ENCODE results near the gene SNRPB.

DNA sequence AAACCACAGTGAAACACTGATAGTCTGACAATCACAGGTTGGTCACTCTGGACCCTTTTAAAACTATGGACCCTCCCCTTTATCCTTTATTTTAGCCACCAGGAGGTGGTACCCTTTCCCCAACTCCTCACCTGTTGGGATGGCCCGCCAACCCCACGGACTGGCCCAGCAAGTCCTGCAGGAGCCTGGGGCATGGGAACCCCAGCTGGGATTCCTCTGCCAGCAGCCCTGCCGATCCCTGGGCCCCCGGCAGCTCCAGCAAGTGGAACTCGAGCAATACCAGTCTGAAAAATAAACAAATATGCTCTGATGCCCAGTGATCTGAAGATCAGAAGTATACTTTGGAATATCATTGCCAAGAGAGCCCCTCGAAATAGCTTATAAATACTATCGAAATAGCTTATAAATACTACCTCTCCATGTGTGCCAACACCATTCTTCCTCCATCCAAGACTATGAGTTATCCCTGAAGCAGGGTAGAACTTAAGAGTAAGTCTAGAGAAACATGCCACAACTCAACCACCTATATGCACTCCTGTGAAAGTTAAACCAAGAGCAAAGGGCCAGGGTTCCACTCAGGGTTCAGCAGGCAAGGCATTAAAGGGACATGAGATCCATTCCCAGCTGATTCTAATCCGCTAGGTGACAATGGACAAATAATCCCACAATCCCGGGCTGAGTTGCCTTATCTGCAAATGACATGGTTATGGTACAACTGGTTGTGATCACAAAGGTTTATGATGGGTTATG lies 6.8 kb downstream of the SNRPB start:
- TF ChIP-seq, protein P1, sequence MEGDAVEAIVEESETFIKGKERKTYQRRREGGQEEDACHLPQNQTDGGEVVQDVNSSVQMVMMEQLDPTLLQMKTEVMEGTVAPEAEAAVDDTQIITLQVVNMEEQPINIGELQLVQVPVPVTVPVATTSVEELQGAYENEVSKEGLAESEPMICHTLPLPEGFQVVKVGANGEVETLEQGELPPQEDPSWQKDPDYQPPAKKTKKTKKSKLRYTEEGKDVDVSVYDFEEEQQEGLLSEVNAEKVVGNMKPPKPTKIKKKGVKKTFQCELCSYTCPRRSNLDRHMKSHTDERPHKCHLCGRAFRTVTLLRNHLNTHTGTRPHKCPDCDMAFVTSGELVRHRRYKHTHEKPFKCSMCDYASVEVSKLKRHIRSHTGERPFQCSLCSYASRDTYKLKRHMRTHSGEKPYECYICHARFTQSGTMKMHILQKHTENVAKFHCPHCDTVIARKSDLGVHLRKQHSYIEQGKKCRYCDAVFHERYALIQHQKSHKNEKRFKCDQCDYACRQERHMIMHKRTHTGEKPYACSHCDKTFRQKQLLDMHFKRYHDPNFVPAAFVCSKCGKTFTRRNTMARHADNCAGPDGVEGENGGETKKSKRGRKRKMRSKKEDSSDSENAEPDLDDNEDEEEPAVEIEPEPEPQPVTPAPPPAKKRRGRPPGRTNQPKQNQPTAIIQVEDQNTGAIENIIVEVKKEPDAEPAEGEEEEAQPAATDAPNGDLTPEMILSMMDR (IDR thresholded peaks at IDR 0.05): no peak
- TF ChIP-seq POLR2A (IDR thresholded peaks at IDR 0.05): no peak

All from body of pancreas (tissue), 4 donors.